Astrocyte (in vitro differentiated cells and primary cell): ENCODE measurements around the gene CST9L.

Source experiments
- CTCF ChIP-seq: IDR thresholded peaks from 2 replicates; pipeline ENCODE4 v1.5.1; 2011; ENCODE audit warnings: low read depth, mild to moderate bottlenecking, inconsistent platforms, low read length, moderate library complexity; ENCODE audit not compliant: insufficient read depth
- EZH2 ChIP-seq: IDR thresholded peaks from 2 replicates; pipeline ENCODE4 v1.6.1; 2012; ENCODE audit warnings: mild to moderate bottlenecking, low read length, inconsistent platforms; ENCODE audit not compliant: insufficient read depth

- TF ChIP-seq CTCF (no peak), EZH2 (no peak)
Observed at GRCh38 chr20:23565503-23566045, 2.7 kb downstream of the CST9L start.
